Stimulated activated CD4-positive, alpha-beta T cell treated with anti-CD3 and anti-CD28 coated beads, Interleukin-12 subunit alpha, Interleukin-12 subunit beta, amount 100 ng/mL, for 48 hours (primary cell): ENCODE data around the gene RNF111.
"Not testable (repeated sequence)": the region's sequence is repeated elsewhere in the genome, so short reads cannot be mapped to it uniquely, and the experiment has no call there.

ENCODE experiments used
- DNase-seq, 3 donors: peaks; one replicate each; pipeline ENCODE4 v3.0.0-alpha.2; 2020; ENCODE audit warnings: low read depth in 2 of 3, low spot score in 1 of 3

RNF111 gene

GRCh38 chr15:58999694-59000093 is 12.2 kb downstream of the RNF111 start:
- DNase-seq = no peak

- not testable (repeated sequence) for DNase-seq
Measured at GRCh38 chr15:59000251-59000650, 12.8 kb downstream of the RNF111 start.

GRCh38 chr15:59001946-59002345 is 14.5 kb downstream of the RNF111 start:
- DNase-seq = no peak

- DNase-seq = no peak
Measured at GRCh38 chr15:59002418-59002859, 15.0 kb downstream of the RNF111 start.

- no peak for DNase-seq
Measured at GRCh38 chr15:59005579-59005978, 18.1 kb downstream of the RNF111 start.

GRCh38 chr15:59008086-59008485 is 20.6 kb downstream of the RNF111 start:
- DNase-seq = no peak

GRCh38 chr15:59011262-59011952 is 23.9 kb downstream of the RNF111 start:
- DNase-seq = no peak

GRCh38 chr15:59013246-59013873 is 25.9 kb downstream of the RNF111 start:
- DNase-seq = no peak

- no peak for DNase-seq
Measured at GRCh38 chr15:59014068-59014467, 26.6 kb downstream of the RNF111 start.

- no peak for DNase-seq
Measured at GRCh38 chr15:59017449-59017848, 30.0 kb downstream of the RNF111 start.

GRCh38 chr15:59018833-59019232 is 31.4 kb downstream of the RNF111 start:
- no peak for DNase-seq

GRCh38 chr15:59020322-59020721 is 32.9 kb downstream of the RNF111 start:
- no peak for DNase-seq

- DNase-seq = no peak
Measured at GRCh38 chr15:59022188-59022587, 34.7 kb downstream of the RNF111 start.

- DNase-seq = no peak
Measured at GRCh38 chr15:59026207-59026606, 38.7 kb downstream of the RNF111 start.

GRCh38 chr15:59028387-59028955 is 41.0 kb downstream of the RNF111 start:
- no peak for DNase-seq

GRCh38 chr15:59029554-59029953 is 42.1 kb downstream of the RNF111 start:
- DNase-seq = no peak

GRCh38 chr15:59035201-59035600 is 47.7 kb downstream of the RNF111 start:
- DNase-seq = no peak

GRCh38 chr15:59039225-59039624 is 51.8 kb downstream of the RNF111 start:
- DNase-seq = no peak

- DNase-seq = no peak
Measured at GRCh38 chr15:59042041-59042440, 54.6 kb downstream of the RNF111 start.

- DNase-seq = no peak
Measured at GRCh38 chr15:59048897-59049296, 61.4 kb downstream of the RNF111 start.

GRCh38 chr15:59051873-59052861 is 64.7 kb downstream of the RNF111 start:
- DNase-seq = no peak
